AG09309 (cell line): ENCODE data around the gene PTPN14.

Experiments
- DNase-seq: peaks from one replicate; pipeline ENCODE4 v3.0.0-alpha.2; 2010; ENCODE audit warnings: low read depth
- H3K4me3 ChIP-seq: 2 replicates; pipeline ENCODE4 v1.5.1; 2011; ENCODE audit warnings: mild to moderate bottlenecking, low read depth, low read length, moderate library complexity; ENCODE audit not compliant: control insufficient read depth
- TF ChIP-seq, protein P1 (sequence below): IDR thresholded peaks from 2 replicates; pipeline ENCODE4 v1.5.1; 2011; ENCODE audit warnings: mild to moderate bottlenecking, low read depth, low read length, inconsistent platforms; ENCODE audit not compliant: insufficient read depth, control insufficient read depth; ENCODE audit errors: missing control alignments

The PTPN14 gene

DNA sequence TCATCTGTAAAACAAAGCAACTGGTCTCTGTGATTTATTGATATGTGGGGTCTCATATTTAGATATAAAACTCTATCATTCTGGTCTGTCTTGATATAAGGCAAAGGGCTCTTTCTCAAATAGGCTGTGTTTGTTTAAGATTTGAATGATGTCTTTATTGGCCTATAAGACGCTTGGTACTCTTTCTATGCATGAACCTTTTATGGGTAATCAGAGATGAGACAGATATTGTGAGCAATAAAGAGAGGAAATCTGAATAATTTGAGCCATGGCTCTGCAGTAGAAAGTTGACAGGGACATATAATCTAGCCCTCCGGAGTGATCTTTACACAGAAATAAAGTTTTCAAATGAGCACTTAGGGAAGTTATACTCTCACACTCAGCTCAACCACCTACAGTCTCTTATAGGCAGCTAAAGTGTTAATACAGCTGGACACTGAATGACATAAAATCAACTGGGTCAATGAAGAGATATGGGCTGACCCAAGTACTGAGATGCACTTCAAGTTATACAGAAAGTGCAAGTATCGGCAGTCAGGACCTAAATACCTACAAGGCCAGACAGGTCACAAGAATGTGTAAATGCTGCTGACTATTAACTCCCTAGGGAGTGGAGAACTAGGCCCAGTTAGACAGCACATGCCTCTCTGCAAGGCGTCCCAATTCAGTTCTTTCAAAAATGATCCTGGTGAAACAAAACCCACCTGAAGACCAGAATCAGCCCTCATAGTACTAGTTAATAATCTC is 111.0 kb downstream of the PTPN14 start:
- TF ChIP-seq, protein P1, sequence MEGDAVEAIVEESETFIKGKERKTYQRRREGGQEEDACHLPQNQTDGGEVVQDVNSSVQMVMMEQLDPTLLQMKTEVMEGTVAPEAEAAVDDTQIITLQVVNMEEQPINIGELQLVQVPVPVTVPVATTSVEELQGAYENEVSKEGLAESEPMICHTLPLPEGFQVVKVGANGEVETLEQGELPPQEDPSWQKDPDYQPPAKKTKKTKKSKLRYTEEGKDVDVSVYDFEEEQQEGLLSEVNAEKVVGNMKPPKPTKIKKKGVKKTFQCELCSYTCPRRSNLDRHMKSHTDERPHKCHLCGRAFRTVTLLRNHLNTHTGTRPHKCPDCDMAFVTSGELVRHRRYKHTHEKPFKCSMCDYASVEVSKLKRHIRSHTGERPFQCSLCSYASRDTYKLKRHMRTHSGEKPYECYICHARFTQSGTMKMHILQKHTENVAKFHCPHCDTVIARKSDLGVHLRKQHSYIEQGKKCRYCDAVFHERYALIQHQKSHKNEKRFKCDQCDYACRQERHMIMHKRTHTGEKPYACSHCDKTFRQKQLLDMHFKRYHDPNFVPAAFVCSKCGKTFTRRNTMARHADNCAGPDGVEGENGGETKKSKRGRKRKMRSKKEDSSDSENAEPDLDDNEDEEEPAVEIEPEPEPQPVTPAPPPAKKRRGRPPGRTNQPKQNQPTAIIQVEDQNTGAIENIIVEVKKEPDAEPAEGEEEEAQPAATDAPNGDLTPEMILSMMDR: no peak
- H3K4me3 ChIP-seq: no peak overlapping the region
- DNase-seq: no peak

DNA sequence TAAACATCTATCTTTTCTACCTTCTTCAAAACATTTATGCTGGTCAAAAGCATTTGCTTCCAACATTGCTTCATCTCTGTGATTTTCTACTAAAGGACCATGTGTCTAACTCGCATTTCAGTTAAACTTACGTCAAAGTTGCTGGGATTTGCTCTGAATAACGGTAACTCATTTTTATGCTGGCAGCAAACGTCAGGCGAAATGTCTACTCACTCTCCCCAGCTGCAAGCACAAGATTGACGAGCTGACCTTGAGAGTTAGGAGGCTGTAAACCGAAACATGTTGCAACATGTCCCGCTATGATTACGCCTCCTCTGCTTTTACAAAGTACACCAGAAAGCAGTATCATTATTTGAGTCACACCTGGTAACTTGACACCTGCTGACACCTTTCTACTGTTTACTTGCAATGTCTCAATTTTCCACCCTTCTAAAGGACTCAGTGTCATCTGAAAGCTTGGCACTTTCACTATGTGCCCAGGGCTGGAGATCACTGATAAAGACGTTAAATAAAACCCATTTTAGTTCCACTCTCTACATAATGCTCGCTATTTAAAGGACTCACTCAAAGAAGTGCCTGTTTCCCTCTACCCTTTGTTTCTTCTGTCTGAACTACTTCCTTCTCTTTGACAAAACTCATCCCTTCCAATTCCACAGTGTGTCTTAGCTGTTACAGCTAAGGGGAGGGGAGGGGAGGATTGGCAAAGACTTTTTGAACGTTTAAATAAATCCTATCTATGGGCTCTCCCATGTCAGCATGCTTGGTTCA is 111.9 kb downstream of the PTPN14 start:
- no peak for DNase-seq
- TF ChIP-seq, protein P1: no peak
- no peak overlapping the region for H3K4me3 ChIP-seq

DNA sequence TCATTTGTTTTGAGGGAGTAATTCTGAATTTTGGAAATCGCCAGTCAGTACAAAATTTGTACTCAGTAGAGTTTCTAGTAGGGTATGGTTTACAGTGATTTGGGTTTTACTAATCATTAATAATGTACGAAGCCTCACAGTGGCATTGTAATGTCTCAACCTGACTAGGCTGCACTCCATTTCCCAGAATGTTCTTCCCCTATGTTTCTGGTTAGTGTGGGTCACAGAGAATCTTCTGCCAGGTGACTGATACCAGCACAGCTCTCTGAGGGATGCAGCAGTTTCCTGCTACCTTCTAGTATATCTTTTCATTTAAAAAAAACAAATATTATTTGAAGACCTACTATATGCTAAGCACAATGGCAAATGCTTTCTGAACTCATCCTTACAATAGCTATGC is 112.9 kb downstream of the PTPN14 start:
- H3K4me3 ChIP-seq: no peak overlapping the region
- TF ChIP-seq, protein P1: no peak
- DNase-seq: no peak

DNA sequence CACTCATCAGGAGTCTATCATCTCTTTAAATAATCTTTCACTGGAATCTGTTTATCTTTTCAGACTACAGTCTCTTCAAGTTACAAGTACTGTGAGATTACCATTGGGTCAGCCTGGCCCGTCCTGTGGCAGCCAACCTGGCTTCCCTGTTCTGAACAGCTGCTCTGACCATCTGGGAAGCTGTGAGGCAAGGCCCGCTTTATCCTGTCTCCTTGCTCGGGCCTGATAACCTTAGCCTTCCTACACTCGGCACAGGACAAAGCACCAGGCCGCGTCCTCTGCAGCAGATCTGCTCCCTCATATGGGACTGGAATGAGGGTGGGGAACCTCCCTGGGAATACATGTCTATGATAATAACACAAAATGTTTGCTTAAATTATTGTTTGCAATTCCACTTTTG is 113.3 kb downstream of the PTPN14 start:
- TF ChIP-seq, protein P1: no peak
- DNase-seq: no peak
- no peak overlapping the region for H3K4me3 ChIP-seq

DNA sequence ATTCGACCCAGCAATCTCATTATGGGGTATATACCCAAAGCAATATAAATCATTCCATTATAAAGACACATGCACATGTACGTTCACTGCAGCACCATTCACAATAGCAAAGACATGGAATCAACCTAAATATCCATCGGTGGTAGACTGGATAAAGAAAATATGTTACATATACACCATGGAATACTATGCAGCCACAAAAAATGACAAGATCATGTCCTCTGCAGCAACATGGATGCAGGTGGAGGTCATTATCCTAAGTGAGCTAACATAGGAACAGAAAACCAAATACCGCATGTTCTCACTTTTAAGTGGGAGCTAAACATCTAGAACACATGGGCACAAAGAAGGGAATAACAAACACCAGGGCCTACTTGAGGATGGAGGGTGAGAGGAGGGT is 115.5 kb downstream of the PTPN14 start:
- TF ChIP-seq, protein P1: no peak
- DNase-seq: no peak
- H3K4me3 ChIP-seq: no peak overlapping the region

DNA sequence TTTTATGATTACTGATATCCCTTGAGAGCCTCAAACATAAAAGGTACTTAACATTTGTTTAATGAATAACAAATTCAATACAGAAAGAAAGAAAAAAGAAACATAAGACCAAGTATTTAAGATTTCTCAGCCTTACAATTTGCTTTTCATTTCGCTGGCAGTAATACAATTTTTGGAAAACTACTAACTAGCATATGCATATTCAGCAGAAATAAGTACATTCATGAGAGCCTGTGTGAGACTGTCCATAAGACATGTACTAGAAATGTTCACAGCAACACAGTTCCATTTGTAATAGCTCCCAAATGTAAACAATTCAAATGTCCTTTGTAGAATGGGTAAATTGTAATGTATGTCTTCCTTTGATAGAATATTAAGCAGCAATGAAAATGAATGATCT is 119.2 kb downstream of the PTPN14 start:
- TF ChIP-seq, protein P1: no peak
- DNase-seq: no peak
- H3K4me3 ChIP-seq: no peak overlapping the region
